Adrenal gland (tissue), 12 donors: ENCODE measurements around the gene TBXAS1. TPM values are rescaled to one million over a fixed set of nuclear protein-coding genes. Genes with fewer than 3 reads are reported as not detected.

Experiments
- DNase-seq, 7 donors: peaks; one replicate each; pipeline ENCODE4 v3.0.0-alpha.2; 2019 to 2020
- H3K27ac ChIP-seq, 5 donors: fragments of 200-600 bp; sonication (generic) in 4 of 5; 1 replicate in 3 of 5; 2 replicates in 2 of 5; pipeline versions ENCODE4 v1.5.1 to v1.8.0; 2016 to 2020; ENCODE audit warnings: mild to moderate bottlenecking in 1 of 5
- H3K27me3 ChIP-seq: fragments of 200-600 bp; 2 replicates; pipeline ENCODE4 v1.8.0; 2021
- H3K36me3 ChIP-seq, 2 donors: fragments of 200-600 bp; replicated peaks in 1 of 2; 1 replicate in 1 of 2; 2 replicates in 1 of 2; pipeline versions ENCODE4 v1.5.1 to v1.8.0; 2018 to 2022
- H3K4me1 ChIP-seq, 2 donors: fragments of 200-600 bp; replicated peaks in 1 of 2; 1 replicate in 1 of 2; 2 replicates in 1 of 2; pipeline versions ENCODE4 v1.5.1 to v1.8.0; 2018 to 2021
- H3K4me3 ChIP-seq, 4 donors: fragments of 200-600 bp; sonication (generic) in 3 of 4; one replicate each; pipeline ENCODE4 v1.5.1; 2016 to 2018
- H3K9me3 ChIP-seq, 3 donors: fragments of 200-600 bp; sonication (generic) in 1 of 3; replicated peaks in 1 of 3; 1 replicate in 2 of 3; 2 replicates in 1 of 3; pipeline versions ENCODE4 v1.5.1 to v1.8.0; 2016 to 2021
- POLR2A ChIP-seq, 2 donors: fragments of 450-650 bp; IDR thresholded peaks; one replicate each; pipeline ENCODE4 v1.6.1; 2017; ENCODE audit warnings: antibody characterized with exemption in 2 of 2, mild to moderate bottlenecking in 2 of 2, moderate library complexity in 1 of 2
- WGBS, 4 donors: extraction: QIAGEN DNeasy Blood & Tissue Kit in 2 of 4; methylation state at CpG; one replicate each; pipeline versions ENCODE4 v1.1.5 to v1.1.7; 2013 to 2017; 5-methylcytosine and 5-hydroxymethylcytosine counted together
- intact Hi-C, 2 donors: fragments of 100-400 bp; cut with DNase I; formaldehyde crosslinking; loops; one replicate each; pipeline versions ENCODE4 v1.14.1 to v1.15.0; 2022 to 2023
- polyA plus RNA-seq, 3 donors: library from polyadenylated mRNA; stranded (reverse); fragments of 200-250 nt in 2 of 3; fragments of 350-450 nt in 1 of 3; fragmentation: Illumina TruSeq in 1 of 3; extraction: RNeasy Lipid Tissue Mini Kit (QIAGEN cat#74804) in 1 of 3; gene quantifications; one replicate each; pipeline ENCODE4 v1.2.3, GENCODE V29; 2013 to 2014
- total RNA-seq, 9 donors: library from RNA; depleted of rRNA in 4 of 9; stranded (reverse); fragments of >200 nt in 4 of 9; fragments of 120-200 nt in 1 of 9; fragmentation: NEBNext Ultra II Directional in 1 of 9; extraction: Animal tissue kit (Norgen Biotek cat#: 25700) in 1 of 9; gene quantifications; one replicate each; pipeline versions ENCODE4 v1.1.0 to v1.2.4, GENCODE V29; 2013 to 2023
- TF ChIP-seq, protein P1 (sequence below), 6 experiments: fragments of 450-650 bp in 4 of 6; fragments of 200-600 bp in 2 of 6; sonication (generic) in 1 of 6; IDR thresholded peaks; 1 replicate in 5 of 6; 2 replicates in 1 of 6; pipeline versions ENCODE4 v1.5.1 to v1.8.0; 2016 to 2021; ENCODE audit warnings: antibody characterized with exemption in 6 of 6, mild to moderate bottlenecking in 2 of 6, moderate library complexity in 1 of 6
- donor health status: healthy with polysubstance abuse.
- donor health status: Bipolar disorder and iron deficiency.
- donor health status: DM: yes; HTN: yes; CAD: no.
- donor health status: DM: no; HTN: no; CAD: no.
- donor health status: DM: no; HTN: no; CAD: no.
- donor health status: DM: yes; HTN: yes; CAD: no.

The TBXAS1 gene
- total and polyA plus RNA-seq, 12 donors: 9.0 to 87.0 (median 27.3) TPM

DNA sequence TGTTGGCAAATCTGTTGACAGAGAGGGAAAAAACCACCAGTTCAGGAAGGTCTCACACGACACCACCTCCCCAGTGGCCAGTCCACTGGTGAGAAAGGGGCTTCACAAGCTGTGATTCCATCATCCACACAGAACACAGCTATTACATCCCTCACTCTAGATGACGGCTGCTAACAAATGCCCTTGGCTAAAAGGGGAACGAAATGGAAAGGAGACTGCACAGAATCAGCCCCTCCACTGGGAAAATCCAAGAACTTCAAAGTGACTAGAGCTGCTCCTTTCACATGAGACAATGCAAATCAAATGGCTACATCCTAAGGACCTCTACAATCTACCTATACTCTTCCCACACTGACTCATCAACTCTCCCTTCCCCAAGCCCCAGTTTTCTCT lies 228.1 kb downstream of the TBXAS1 start:
- intact Hi-C loops: no loop called here
- no peaks in the 10 kb centered on the region for H3K9me3 ChIP-seq
- peaks cover 10 to 26% of the 10 kb centered on the region in 2 donors for H3K4me1 ChIP-seq
- H3K27ac ChIP-seq: no peak overlapping the region
- DNase-seq: no peak
- H3K4me3 ChIP-seq: no peak overlapping the region
- WGBS, 4 donors: 94 to 99% (median 96%) methylated on average over 3 of the region's 3 CpGs
- H3K36me3 ChIP-seq: no peaks in the 10 kb centered on the region
- no peak for TF ChIP-seq POLR2A (IDR thresholded peaks at IDR 0.05)
- TF ChIP-seq, protein P1, sequence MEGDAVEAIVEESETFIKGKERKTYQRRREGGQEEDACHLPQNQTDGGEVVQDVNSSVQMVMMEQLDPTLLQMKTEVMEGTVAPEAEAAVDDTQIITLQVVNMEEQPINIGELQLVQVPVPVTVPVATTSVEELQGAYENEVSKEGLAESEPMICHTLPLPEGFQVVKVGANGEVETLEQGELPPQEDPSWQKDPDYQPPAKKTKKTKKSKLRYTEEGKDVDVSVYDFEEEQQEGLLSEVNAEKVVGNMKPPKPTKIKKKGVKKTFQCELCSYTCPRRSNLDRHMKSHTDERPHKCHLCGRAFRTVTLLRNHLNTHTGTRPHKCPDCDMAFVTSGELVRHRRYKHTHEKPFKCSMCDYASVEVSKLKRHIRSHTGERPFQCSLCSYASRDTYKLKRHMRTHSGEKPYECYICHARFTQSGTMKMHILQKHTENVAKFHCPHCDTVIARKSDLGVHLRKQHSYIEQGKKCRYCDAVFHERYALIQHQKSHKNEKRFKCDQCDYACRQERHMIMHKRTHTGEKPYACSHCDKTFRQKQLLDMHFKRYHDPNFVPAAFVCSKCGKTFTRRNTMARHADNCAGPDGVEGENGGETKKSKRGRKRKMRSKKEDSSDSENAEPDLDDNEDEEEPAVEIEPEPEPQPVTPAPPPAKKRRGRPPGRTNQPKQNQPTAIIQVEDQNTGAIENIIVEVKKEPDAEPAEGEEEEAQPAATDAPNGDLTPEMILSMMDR (IDR thresholded peaks at IDR 0.05): no peak
- H3K27me3 ChIP-seq: no peaks in the 10 kb centered on the region

DNA sequence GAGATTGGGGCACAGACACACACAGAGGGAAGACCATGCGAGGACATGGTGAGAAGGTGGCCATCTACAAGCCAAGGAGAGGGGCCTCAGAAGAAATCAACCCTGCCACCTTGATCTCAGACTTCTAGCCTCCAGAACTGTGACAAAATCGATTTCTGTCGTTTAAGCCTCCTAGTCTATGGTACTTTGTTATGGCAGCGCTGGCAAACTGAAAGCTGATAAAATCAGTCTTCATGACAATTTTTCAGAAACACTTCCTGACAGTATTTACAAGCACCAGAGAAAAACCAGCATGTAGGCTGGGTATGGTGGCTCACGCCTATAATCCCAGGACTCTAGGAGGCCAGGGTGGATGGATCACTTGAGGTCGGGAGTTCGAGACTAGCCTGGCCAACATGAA lies 229.5 kb downstream of the TBXAS1 start:
- Histone ChIP-seq H3K9me3 (no peaks in the 10 kb centered on the region), H3K4me1 (peaks cover 10 to 26% of the 10 kb centered on the region in 2 donors), H3K27me3 (no peaks in the 10 kb centered on the region), H3K4me3 (no peak overlapping the region), H3K36me3 (no peaks in the 10 kb centered on the region), H3K27ac (no peak overlapping the region)
- 66 to 88% (median 83%) methylated on average over 7 of the region's 7 CpGs for WGBS, 4 donors
- TF ChIP-seq, protein P1 (IDR thresholded peaks at IDR 0.05): no peak
- TF ChIP-seq POLR2A (IDR thresholded peaks at IDR 0.05): no peak
- intact Hi-C loops: no loop called here
- peak in 1 of 7 donors; percentile 45 for DNase-seq

DNA sequence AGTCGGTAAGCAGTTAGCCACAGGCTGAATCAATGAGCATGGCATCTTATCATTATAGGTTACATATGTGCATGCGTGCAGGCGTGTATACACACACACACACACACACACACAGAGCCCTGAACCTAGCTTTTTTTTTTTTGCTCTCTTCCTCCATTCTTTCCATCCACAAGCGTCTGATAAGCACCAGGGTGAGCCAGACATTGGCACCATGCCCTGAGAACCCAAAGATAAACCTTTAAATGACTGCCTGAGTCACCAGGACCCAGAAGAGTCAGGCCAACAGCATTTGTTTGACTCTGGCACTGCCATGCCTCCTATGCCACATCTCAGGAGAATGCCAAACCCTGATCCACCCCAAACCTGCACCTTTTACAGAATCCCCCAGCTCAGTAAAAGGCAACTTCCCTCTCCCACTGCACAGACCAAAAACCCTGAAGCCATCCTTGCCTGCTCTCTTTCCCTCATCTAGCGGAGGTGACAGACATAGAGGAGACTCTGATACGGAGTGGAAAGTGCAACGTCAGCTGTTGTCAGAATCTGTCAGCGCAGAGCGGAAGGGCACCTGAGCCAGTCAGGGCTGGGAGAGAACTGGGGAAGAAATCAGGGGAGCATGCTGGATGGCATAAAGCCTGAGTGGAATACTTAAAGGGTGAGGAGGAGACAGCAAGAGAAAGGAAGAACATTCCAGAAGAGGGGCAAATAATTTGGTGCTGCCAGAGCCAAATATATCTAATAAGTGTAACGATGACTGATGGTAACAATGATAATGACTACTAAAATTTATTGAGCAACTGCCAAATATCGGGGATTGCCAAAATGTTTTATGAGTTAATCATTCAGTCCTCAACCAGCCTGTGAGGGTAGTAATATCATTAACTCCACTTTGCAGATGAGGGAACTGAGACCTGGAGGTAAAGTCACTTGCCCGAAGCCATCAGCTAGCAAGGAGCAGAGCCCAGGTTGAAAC lies 230.5 kb downstream of the TBXAS1 start:
- peak; percentile 89 to 96 (median 96) for DNase-seq
- H3K9me3 ChIP-seq: no peaks in the 10 kb centered on the region
- WGBS, 4 donors: 41 to 47% (median 44%) methylated on average over 12 of the region's 12 CpGs
- peaks cover 10 to 26% of the 10 kb centered on the region in 2 donors for H3K4me1 ChIP-seq
- H3K27ac ChIP-seq: peak overlapping the region; percentile 25 to 92 (median 43)
- peak overlapping the region in 1 of 4 donors; percentile 9 for H3K4me3 ChIP-seq
- no peaks in the 10 kb centered on the region for H3K27me3 ChIP-seq
- H3K36me3 ChIP-seq: no peaks in the 10 kb centered on the region
- intact Hi-C loops: no loop called here
- no peak for TF ChIP-seq POLR2A (IDR thresholded peaks at IDR 0.05)
- TF ChIP-seq, protein P1 (IDR thresholded peaks at IDR 0.05): no peak

DNA sequence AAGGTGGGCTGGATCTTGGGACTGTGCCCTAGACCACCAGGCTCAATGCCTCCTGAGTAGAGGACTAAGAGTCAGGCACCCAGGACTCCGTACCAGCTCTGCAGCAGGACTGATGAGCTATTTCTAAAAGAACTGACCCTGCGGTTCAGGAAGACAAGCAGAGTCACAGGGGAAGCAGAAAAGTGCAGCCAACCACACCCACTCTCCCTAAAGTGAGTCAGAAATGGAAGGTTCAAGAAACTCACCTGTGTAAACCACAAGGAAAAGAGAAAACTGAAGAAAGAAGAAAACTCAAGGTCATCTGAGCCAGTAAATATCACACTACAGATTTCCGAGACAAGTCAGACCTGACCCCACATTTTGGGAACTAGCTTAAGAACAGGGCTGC lies 231.2 kb downstream of the TBXAS1 start:
- Histone ChIP-seq H3K9me3 (no peaks in the 10 kb centered on the region), H3K27me3 (no peaks in the 10 kb centered on the region), H3K36me3 (no peaks in the 10 kb centered on the region), H3K4me3 (no peak overlapping the region), H3K4me1 (peaks cover 10 to 26% of the 10 kb centered on the region in 2 donors), H3K27ac (peak overlapping the region in 3 of 5 donors; percentile 43 to 92 (median 89))
- peak in 1 of 7 donors; percentile 45 for DNase-seq
- 83 to 98% (median 87%) methylated on average over 3 of the region's 3 CpGs for WGBS, 4 donors
- TF ChIP-seq, protein P1 (IDR thresholded peaks at IDR 0.05): no peak
- TF ChIP-seq POLR2A (IDR thresholded peaks at IDR 0.05): no peak
- intact Hi-C loops: no loop called here
